Hepatocyte (in vitro differentiated cells): ENCODE measurements around the gene MTMR3. TPM values are rescaled to one million over a fixed set of nuclear protein-coding genes. Genes with fewer than 3 reads are reported as not detected.

Source experiments
- DNase-seq: peaks from one replicate; pipeline ENCODE4 v3.0.0-alpha.2; 2016; ENCODE audit warnings: low spot score
- H2AFZ ChIP-seq: fragments of 200-600 bp; sonication (generic); 2 replicates; pipeline ENCODE4 v1.6.0; 2016; ENCODE audit warnings: antibody characterized with exemption, mild to moderate bottlenecking
- H3K27ac ChIP-seq: fragments of 200-600 bp; sonication (generic); 2 replicates; pipeline ENCODE4 v1.5.1; 2016; ENCODE audit warnings: mild to moderate bottlenecking
- H3K27me3 ChIP-seq: fragments of 200-600 bp; sonication (generic); 2 replicates; pipeline ENCODE4 v1.6.1; 2016
- H3K36me3 ChIP-seq: fragments of 200-600 bp; sonication (generic); replicated peaks from 2 replicates; pipeline ENCODE4 v1.5.1; 2016; ENCODE audit warnings: low read depth; ENCODE audit not compliant: insufficient read depth
- H3K4me1 ChIP-seq: fragments of 200-600 bp; sonication (generic); 2 replicates; pipeline ENCODE4 v1.5.1; 2016; ENCODE audit warnings: mild to moderate bottlenecking, moderate library complexity; ENCODE audit not compliant: insufficient read depth
- H3K4me2 ChIP-seq: fragments of 200-600 bp; sonication (generic); 2 replicates; pipeline ENCODE4 v1.6.0; 2016
- H3K4me3 ChIP-seq: fragments of 200-600 bp; sonication (generic); 2 replicates; pipeline ENCODE4 v1.5.1; 2016; ENCODE audit warnings: mild to moderate bottlenecking
- H3K79me2 ChIP-seq: fragments of 200-600 bp; sonication (generic); 2 replicates; pipeline ENCODE4 v1.6.0; 2017; ENCODE audit warnings: mild to moderate bottlenecking
- H3K9me2 ChIP-seq: fragments of 200-600 bp; sonication (generic); replicated peaks from 2 replicates; pipeline ENCODE4 v1.6.0; 2017; ENCODE audit warnings: mild to moderate bottlenecking; ENCODE audit not compliant: insufficient read depth
- H3K9me3 ChIP-seq: fragments of 200-600 bp; sonication (generic); 2 replicates; pipeline ENCODE4 v1.5.1; 2016; ENCODE audit warnings: low read depth, mild to moderate bottlenecking
- H4K20me1 ChIP-seq: fragments of 200-600 bp; sonication (generic); 2 replicates; pipeline ENCODE4 v1.6.0; 2016; ENCODE audit warnings: mild to moderate bottlenecking; ENCODE audit not compliant: insufficient read depth, poor library complexity, severe bottlenecking
- EZH2 ChIP-seq: fragments of 200-600 bp; sonication (generic); IDR thresholded peaks from 2 replicates; pipeline ENCODE4 v1.6.1; 2016; ENCODE audit warnings: antibody characterized with exemption, mild to moderate bottlenecking, borderline replicate concordance
- EZH2phosphoT487 ChIP-seq: fragments of 200-600 bp; sonication (generic); IDR thresholded peaks from one replicate; pipeline ENCODE4 v1.6.1; 2018; ENCODE audit warnings: antibody characterized with exemption, mild to moderate bottlenecking, low read depth, moderate library complexity; ENCODE audit not compliant: unreplicated experiment, severe bottlenecking
- WGBS: methylation state at CpG from one replicate; pipeline ENCODE4 v1.1.6; 2016; ENCODE audit warnings: low lambda C conversion rate; ENCODE audit errors: missing lambda C conversion rate; 5-methylcytosine and 5-hydroxymethylcytosine counted together
- polyA plus RNA-seq: library from polyadenylated mRNA; unstranded; fragments of >200 nt; fragmentation: Nextera tagmentation; extraction: Ambion mirVana; gene quantifications from 2 replicates; pipeline ENCODE4 v1.2.1, GENCODE V29; 2016
- total RNA-seq: library from RNA; depleted of rRNA; stranded (reverse); fragments of >200 nt; gene quantifications from 2 replicates; pipeline ENCODE4 v1.2.3, GENCODE V29; 2014
- TF ChIP-seq, protein P1 (sequence below): fragments of 200-600 bp; sonication (generic); IDR thresholded peaks from 2 replicates; pipeline ENCODE4 v1.5.1; 2016; ENCODE audit warnings: antibody characterized with exemption, mild to moderate bottlenecking; ENCODE audit not compliant: poor library complexity

Gene MTMR3
- total and polyA plus RNA-seq, 2 experiments from 2014 or later: 16.2 to 42.7 TPM

DNA sequence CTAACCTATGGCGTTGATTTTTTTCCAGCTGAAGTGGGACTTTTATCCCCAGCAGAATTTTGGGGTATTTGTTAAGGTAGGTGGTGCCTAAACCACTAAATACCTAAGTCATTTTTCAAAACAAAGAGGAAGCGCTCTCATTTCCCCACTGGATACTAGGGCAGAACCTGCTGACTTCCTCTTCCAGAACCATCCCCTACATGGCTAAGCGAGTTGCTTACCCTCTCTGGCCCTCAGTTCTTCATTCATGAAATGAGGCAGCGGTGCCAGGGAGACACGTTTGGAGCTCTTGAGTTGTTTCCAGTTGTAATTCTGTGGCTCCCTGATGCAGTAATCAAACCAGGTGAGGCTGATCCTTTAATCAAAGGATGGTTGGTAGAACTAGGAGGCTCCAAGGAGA is 10.0 kb upstream of the MTMR3 start:
- H3K27me3 ChIP-seq: no peaks in the 10 kb centered on the region
- 92% methylated on average over 5 of the region's 5 CpGs for WGBS
- H3K9me2 ChIP-seq: no peaks in the 10 kb centered on the region
- H3K4me2 ChIP-seq: no peak overlapping the region
- no peak overlapping the region for H3K27ac ChIP-seq
- H2AFZ ChIP-seq: no peak overlapping the region
- no peaks in the 10 kb centered on the region for H4K20me1 ChIP-seq
- no peak overlapping the region for H3K4me3 ChIP-seq
- H3K79me2 ChIP-seq: no peaks in the 10 kb centered on the region
- H3K36me3 ChIP-seq: no peaks in the 10 kb centered on the region
- H3K4me1 ChIP-seq: peaks cover 2% of the 10 kb centered on the region
- no peaks in the 10 kb centered on the region for H3K9me3 ChIP-seq
- DNase-seq: no peak
- TF ChIP-seq EZH2 (no peak), EZH2phosphoT487 (no peak)
- TF ChIP-seq, protein P1, sequence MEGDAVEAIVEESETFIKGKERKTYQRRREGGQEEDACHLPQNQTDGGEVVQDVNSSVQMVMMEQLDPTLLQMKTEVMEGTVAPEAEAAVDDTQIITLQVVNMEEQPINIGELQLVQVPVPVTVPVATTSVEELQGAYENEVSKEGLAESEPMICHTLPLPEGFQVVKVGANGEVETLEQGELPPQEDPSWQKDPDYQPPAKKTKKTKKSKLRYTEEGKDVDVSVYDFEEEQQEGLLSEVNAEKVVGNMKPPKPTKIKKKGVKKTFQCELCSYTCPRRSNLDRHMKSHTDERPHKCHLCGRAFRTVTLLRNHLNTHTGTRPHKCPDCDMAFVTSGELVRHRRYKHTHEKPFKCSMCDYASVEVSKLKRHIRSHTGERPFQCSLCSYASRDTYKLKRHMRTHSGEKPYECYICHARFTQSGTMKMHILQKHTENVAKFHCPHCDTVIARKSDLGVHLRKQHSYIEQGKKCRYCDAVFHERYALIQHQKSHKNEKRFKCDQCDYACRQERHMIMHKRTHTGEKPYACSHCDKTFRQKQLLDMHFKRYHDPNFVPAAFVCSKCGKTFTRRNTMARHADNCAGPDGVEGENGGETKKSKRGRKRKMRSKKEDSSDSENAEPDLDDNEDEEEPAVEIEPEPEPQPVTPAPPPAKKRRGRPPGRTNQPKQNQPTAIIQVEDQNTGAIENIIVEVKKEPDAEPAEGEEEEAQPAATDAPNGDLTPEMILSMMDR: no peak

DNA sequence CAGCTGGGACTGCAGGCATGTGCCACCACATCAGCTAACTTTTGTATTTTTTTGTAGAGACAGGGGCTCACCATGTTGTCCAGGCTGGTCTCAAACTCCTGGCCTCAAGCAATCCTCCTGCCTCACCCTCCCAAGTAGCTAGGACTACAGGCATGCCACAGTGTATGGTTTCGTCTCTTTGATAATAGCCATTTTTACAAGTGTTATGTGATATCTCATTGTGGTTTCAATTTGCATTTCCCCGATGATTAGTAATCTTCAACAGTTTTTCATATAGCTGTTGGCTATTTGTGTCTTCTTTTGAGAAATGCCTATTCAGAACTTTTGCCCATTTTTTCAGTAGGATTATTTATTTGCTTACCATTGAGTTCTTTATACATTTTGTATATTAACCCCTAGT is 9.0 kb upstream of the MTMR3 start:
- no peak for DNase-seq
- Histone ChIP-seq H3K27me3 (no peaks in the 10 kb centered on the region), H3K27ac (no peak overlapping the region), H4K20me1 (no peaks in the 10 kb centered on the region), H3K36me3 (no peaks in the 10 kb centered on the region), H2AFZ (no peak overlapping the region), H3K79me2 (no peaks in the 10 kb centered on the region), H3K4me2 (no peak overlapping the region), H3K4me1 (peaks cover 2% of the 10 kb centered on the region), H3K9me2 (no peaks in the 10 kb centered on the region), H3K9me3 (no peaks in the 10 kb centered on the region), H3K4me3 (no peak overlapping the region)
- WGBS: 84% methylated on average over 2 of the region's 2 CpGs
- TF ChIP-seq EZH2phosphoT487 (no peak), EZH2 (no peak)
- TF ChIP-seq, protein P1: no peak

DNA sequence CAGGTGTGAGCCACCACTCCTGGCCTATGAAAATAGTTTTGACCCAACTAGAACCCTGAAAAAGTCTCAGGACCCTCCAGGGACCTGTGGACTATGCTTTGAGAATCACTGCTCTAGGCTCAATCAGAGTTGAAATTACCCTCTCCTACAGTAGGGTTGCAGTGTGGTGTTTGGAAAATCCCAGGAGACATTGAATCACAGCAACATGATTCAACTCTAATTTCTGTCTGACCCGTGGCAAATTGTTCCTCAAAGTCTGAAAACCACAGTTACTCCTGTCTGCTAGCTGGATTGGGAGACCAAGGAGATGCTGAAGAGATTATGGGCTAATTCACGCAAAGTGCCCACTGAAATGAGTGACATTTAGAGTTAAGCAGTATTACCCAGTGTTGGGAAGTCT is 5.4 kb upstream of the MTMR3 start:
- DNase-seq: no peak
- Histone ChIP-seq H3K79me2 (no peaks in the 10 kb centered on the region), H4K20me1 (no peaks in the 10 kb centered on the region), H2AFZ (no peak overlapping the region), H3K4me1 (no peaks in the 10 kb centered on the region), H3K27me3 (no peaks in the 10 kb centered on the region), H3K4me2 (no peak overlapping the region), H3K36me3 (no peaks in the 10 kb centered on the region), H3K4me3 (no peak overlapping the region), H3K9me3 (no peaks in the 10 kb centered on the region), H3K27ac (no peak overlapping the region), H3K9me2 (no peaks in the 10 kb centered on the region)
- TF ChIP-seq EZH2phosphoT487 (no peak), EZH2 (no peak)
- TF ChIP-seq, protein P1: no peak
- WGBS: 82% methylated on average over 2 of the region's 2 CpGs

DNA sequence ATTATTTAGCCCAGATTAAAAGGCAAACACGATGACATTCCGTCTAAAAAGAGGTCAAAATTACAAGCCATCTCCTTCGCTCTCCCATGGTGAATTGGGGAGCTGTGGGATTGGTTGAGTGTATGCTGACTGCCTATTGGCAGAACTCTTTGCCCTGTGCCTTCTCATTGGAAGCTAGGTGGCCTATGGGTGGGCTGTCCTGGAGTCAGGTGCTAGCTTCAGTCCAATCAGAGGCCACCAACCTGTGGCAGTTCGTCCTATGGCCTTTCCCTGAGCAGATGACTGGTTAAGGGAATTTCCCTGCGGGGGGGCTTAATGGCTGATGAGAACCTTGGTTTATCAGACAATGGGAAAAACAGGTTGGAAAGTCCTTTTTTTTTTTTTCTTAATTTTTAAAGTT is 3.2 kb upstream of the MTMR3 start:
- TF ChIP-seq EZH2 (no peak), EZH2phosphoT487 (no peak)
- TF ChIP-seq, protein P1: no peak
- Histone ChIP-seq H3K36me3 (no peaks in the 10 kb centered on the region), H2AFZ (no peak overlapping the region), H3K9me2 (no peaks in the 10 kb centered on the region), H4K20me1 (peaks cover 11% of the 10 kb centered on the region), H3K4me3 (no peak overlapping the region), H3K4me1 (no peaks in the 10 kb centered on the region), H3K27me3 (no peaks in the 10 kb centered on the region), H3K79me2 (peaks cover 14% of the 10 kb centered on the region), H3K9me3 (no peaks in the 10 kb centered on the region), H3K27ac (no peak overlapping the region), H3K4me2 (no peak overlapping the region)
- WGBS: 97% methylated on average over 5 of the region's 5 CpGs
- no peak for DNase-seq
